IPS-15b (cell line): ENCODE results near the gene S100A7A.
"Not testable (repeated sequence)": the region's sequence is repeated elsewhere in the genome, so short reads cannot be mapped to it uniquely, and the experiment has no call there.

Source experiments
- H3K27me3 ChIP-seq: one replicate; pipeline ENCODE4 v1.6.1; 2013; ENCODE audit warnings: low read length; ENCODE audit not compliant: control insufficient read depth, insufficient read depth
- H3K36me3 ChIP-seq: one replicate; pipeline ENCODE4 v1.6.1; 2013; ENCODE audit warnings: low read length; ENCODE audit not compliant: control insufficient read depth, insufficient read depth
- H3K4me1 ChIP-seq: one replicate; pipeline ENCODE4 v1.6.1; 2013; ENCODE audit warnings: mild to moderate bottlenecking, low read length; ENCODE audit not compliant: control insufficient read depth, insufficient read depth
- H3K4me3 ChIP-seq: one replicate; pipeline ENCODE4 v1.5.1; 2013; ENCODE audit warnings: low read depth, low read length
- H3K9ac ChIP-seq: one replicate; pipeline ENCODE4 v1.6.1; 2013; ENCODE audit warnings: low read depth, mild to moderate bottlenecking, low read length
- H3K9me3 ChIP-seq: one replicate; pipeline ENCODE4 v1.6.1; 2013; ENCODE audit warnings: mild to moderate bottlenecking, low read length; ENCODE audit not compliant: control insufficient read depth, insufficient read depth

Gene S100A7A

GRCh38 chr1:153441238-153441755 lies 25.0 kb downstream of the S100A7A start:
- Histone ChIP-seq H3K9me3 (no peaks in the 10 kb centered on the region), H3K36me3 (no peaks in the 10 kb centered on the region), H3K27me3 (no peaks in the 10 kb centered on the region), H3K9ac (no peak overlapping the region), H3K4me3 (no peak overlapping the region), H3K4me1 (no peaks in the 10 kb centered on the region)

GRCh38 chr1:153443486-153443885 lies 27.2 kb downstream of the S100A7A start:
- Histone ChIP-seq H3K9ac (no peak overlapping the region), H3K9me3 (no peaks in the 10 kb centered on the region), H3K27me3 (no peaks in the 10 kb centered on the region), H3K4me3 (no peak overlapping the region), H3K36me3 (no peaks in the 10 kb centered on the region), H3K4me1 (no peaks in the 10 kb centered on the region)

DNA sequence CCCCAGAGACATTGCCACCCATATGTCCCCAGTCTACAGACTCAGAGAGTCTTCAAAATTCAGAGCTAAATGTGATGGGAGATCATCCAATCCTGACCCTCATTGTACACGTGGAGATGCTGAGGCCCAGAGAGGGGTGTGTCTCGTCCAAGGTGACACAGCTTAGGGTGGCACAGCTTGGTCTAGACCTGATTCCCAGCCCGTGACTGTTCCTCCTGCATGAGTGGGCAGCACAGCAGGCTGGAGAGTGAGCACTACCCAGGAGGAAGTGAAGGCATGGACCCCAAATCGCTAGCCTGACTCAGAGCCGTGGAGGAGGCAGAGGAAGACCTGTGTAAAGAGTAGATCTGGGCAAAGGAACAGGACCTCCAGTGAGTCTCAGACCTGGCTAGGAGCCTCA lies 27.8 kb downstream of the S100A7A start:
- no peak overlapping the region for H3K9ac ChIP-seq
- no peak overlapping the region for H3K4me3 ChIP-seq
- H3K36me3 ChIP-seq = no peaks in the 10 kb centered on the region
- no peaks in the 10 kb centered on the region for H3K9me3 ChIP-seq
- H3K4me1 ChIP-seq = no peaks in the 10 kb centered on the region
- no peaks in the 10 kb centered on the region for H3K27me3 ChIP-seq

GRCh38 chr1:153447498-153448170 lies 31.3 kb downstream of the S100A7A start:
- H3K27me3 ChIP-seq = no peaks in the 10 kb centered on the region
- H3K9me3 ChIP-seq = no peaks in the 10 kb centered on the region
- H3K9ac ChIP-seq = no peak overlapping the region
- no peaks in the 10 kb centered on the region for H3K4me1 ChIP-seq
- H3K4me3 ChIP-seq = no peak overlapping the region
- H3K36me3 ChIP-seq = no peaks in the 10 kb centered on the region

GRCh38 chr1:153448851-153449250 lies 32.5 kb downstream of the S100A7A start:
- not testable (repeated sequence) for H3K9ac ChIP-seq, H3K4me3 ChIP-seq, H3K36me3 ChIP-seq, H3K27me3 ChIP-seq, H3K9me3 ChIP-seq, H3K4me1 ChIP-seq

GRCh38 chr1:153456396-153456795 lies 40.1 kb downstream of the S100A7A start:
- Histone ChIP-seq H3K36me3 (no peaks in the 10 kb centered on the region), H3K4me3 (no peak overlapping the region), H3K27me3 (no peaks in the 10 kb centered on the region), H3K4me1 (no peaks in the 10 kb centered on the region), H3K9me3 (no peaks in the 10 kb centered on the region), H3K9ac (no peak overlapping the region)

- H3K9ac ChIP-seq = no peak overlapping the region
- H3K4me3 ChIP-seq = no peak overlapping the region
- H3K9me3 ChIP-seq = no peaks in the 10 kb centered on the region
- no peaks in the 10 kb centered on the region for H3K4me1 ChIP-seq
- no peaks in the 10 kb centered on the region for H3K36me3 ChIP-seq
- no peaks in the 10 kb centered on the region for H3K27me3 ChIP-seq
Measured at GRCh38 chr1:153459655-153460054, 43.3 kb downstream of the S100A7A start.

- H3K9ac ChIP-seq = no peak within 1 kb of the TSS
- no peak within 1 kb of the TSS for H3K4me3 ChIP-seq
- H3K9me3 ChIP-seq = no peaks in the 10 kb centered on the region
- no peaks in the 10 kb centered on the region for H3K36me3 ChIP-seq
- H3K27me3 ChIP-seq = no peaks in the 10 kb centered on the region
- no peaks in the 10 kb centered on the region for H3K4me1 ChIP-seq
Measured at GRCh38 chr1:153460551-153460950, 44.2 kb downstream of the S100A7A start, which contains the start of gene S100A7. S100A7 (minus strand) TSS chr1:153460651; CDS start chr1:153459013, 1,638 bp downstream.

- not testable (repeated sequence) for H3K9me3 ChIP-seq, H3K4me1 ChIP-seq, H3K4me3 ChIP-seq, H3K9ac ChIP-seq, H3K36me3 ChIP-seq, H3K27me3 ChIP-seq
Measured at GRCh38 chr1:153462741-153463140, 46.4 kb downstream of the S100A7A start.

GRCh38 chr1:153465811-153466636 lies 49.7 kb downstream of the S100A7A start:
- H3K36me3 ChIP-seq = no peaks in the 10 kb centered on the region
- no peak overlapping the region for H3K9ac ChIP-seq
- H3K4me3 ChIP-seq = no peak overlapping the region
- H3K4me1 ChIP-seq = peaks cover 4% of the 10 kb centered on the region
- no peaks in the 10 kb centered on the region for H3K27me3 ChIP-seq
- no peaks in the 10 kb centered on the region for H3K9me3 ChIP-seq

DNA sequence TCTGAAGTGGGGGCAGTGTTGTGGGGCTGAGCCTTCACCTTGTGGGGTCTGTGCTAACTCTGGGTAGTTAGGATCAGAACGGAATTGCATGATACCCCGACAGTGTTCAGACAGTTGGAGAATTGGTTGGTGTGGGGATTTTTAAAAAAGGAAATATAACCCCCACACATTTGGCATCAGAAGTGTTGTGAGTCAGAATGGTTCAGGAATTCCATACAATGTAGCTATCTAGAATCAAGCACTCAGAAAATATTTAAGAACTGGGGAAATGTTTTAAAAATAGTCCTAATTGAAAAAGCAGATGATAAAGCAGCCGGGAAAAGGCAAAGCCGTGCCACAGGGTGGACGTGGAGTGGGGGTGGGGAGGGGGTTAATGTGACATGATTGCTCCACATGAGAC lies 50.6 kb downstream of the S100A7A start:
- Histone ChIP-seq H3K9me3 (no peaks in the 10 kb centered on the region), H3K4me1 (peaks cover 4% of the 10 kb centered on the region), H3K4me3 (no peak overlapping the region), H3K9ac (no peak overlapping the region), H3K36me3 (no peaks in the 10 kb centered on the region), H3K27me3 (no peaks in the 10 kb centered on the region)

- peaks cover 4% of the 10 kb centered on the region for H3K4me1 ChIP-seq
- no peaks in the 10 kb centered on the region for H3K9me3 ChIP-seq
- no peaks in the 10 kb centered on the region for H3K27me3 ChIP-seq
- H3K36me3 ChIP-seq = no peaks in the 10 kb centered on the region
- H3K4me3 ChIP-seq = no peak overlapping the region
- no peak overlapping the region for H3K9ac ChIP-seq
Measured at GRCh38 chr1:153470707-153471106, 54.4 kb downstream of the S100A7A start.
